ENCODE data around the gene CTDNEP1.
"Not testable (repeated sequence)": the region's sequence is repeated elsewhere in the genome, so short reads cannot be mapped to it uniquely, and the experiment has no call there.

Gene CTDNEP1

GRCh38 chr17:7250695-7251627 is 573 bp downstream of the CTDNEP1 start:
- CTCF ChIA-PET, result interaction anchor here (0.7 to 2.2 kb wide), 4 partner anchors 8 to 45 kb away, joined by 3 to 8 read pairs (median 4); partner anchors contain the start of gene GABARAP
- no peak for DNase-seq (ENCODE audit: extremely low spot score)
- POLR2A ChIA-PET, result interaction anchor here (2.5 kb wide), 1 partner anchor 9 kb away, joined by 11 read pairs; the partner anchor contains the start of gene GABARAP
- TF ChIP-seq CTCF (IDR thresholded peaks at IDR 0.05; ENCODE audit: control extremely low read depth, extremely low read depth, low read depth, missing control alignments), result no peak

DNA sequence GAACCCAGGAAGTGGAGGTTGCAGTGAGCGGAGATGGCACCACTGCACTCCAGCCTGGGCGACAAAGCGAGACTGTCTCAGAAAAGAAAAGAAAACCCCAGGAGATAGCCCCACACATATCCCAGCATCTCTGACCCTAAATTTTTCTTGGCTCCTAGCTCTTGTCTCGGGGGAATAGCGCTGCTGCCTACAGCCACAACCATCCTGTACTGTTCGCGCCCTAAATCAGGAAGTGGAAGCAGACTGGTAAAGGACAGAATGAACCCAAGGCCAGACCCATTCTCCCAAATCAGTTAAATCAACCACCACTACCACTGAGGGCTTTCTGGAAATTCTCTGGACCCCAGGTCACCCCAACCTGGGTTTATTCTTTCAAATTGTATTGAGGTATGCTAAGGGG is 1.7 kb downstream of the CTDNEP1 start:
- ChIA-PET CTCF (interaction anchor here (1.1 to 2.2 kb wide), 3 partner anchors 30 to 46 kb away, joined by 3 to 8 read pairs (median 3); partner anchors contain the start of gene SLC2A4), POLR2A (interaction anchor here (2.5 kb wide), 1 partner anchor 8 kb away, joined by 11 read pairs; the partner anchor contains the start of gene GABARAP)
- DNase-seq (ENCODE audit: extremely low spot score), result no peak
- TF ChIP-seq CTCF (IDR thresholded peaks at IDR 0.05; ENCODE audit: control extremely low read depth, extremely low read depth, low read depth, missing control alignments), result no peak

GRCh38 chr17:7249214-7249613 is 2.3 kb downstream of the CTDNEP1 start:
- DNase-seq (ENCODE audit: extremely low spot score), result no peak
- no peak for TF ChIP-seq CTCF (IDR thresholded peaks at IDR 0.05; ENCODE audit: control extremely low read depth, extremely low read depth, low read depth, missing control alignments)
- ChIA-PET POLR2A (no interaction called here), CTCF (interaction anchor here (1.1 to 1.4 kb wide), 2 partner anchors 31 to 32 kb away, joined by 3 read pairs; partner anchors contain the start of gene SLC2A4)

GRCh38 chr17:7248796-7249195 is 2.7 kb downstream of the CTDNEP1 start:
- CTCF ChIA-PET, result interaction anchor here (1.4 kb wide), 1 partner anchor 31 kb away, joined by 3 read pairs; no protein-coding TSS in a partner anchor
- POLR2A ChIA-PET, result no interaction called here
- no peak for TF ChIP-seq CTCF (IDR thresholded peaks at IDR 0.05; ENCODE audit: control extremely low read depth, extremely low read depth, low read depth, missing control alignments)
- DNase-seq (ENCODE audit: extremely low spot score), result no peak

GRCh38 chr17:7246779-7247178 is 4.8 kb downstream of the CTDNEP1 start:
- no peak for DNase-seq (ENCODE audit: extremely low spot score)
- ChIA-PET CTCF (interaction anchor here (1.5 to 2.5 kb wide), 2 partner anchors 26 to 50 kb away, joined by 3 to 9 read pairs; partner anchors contain the start of gene ACADVL), POLR2A (no interaction called here)
- TF ChIP-seq CTCF (IDR thresholded peaks at IDR 0.05; ENCODE audit: control extremely low read depth, extremely low read depth, low read depth, missing control alignments), result no peak

DNA sequence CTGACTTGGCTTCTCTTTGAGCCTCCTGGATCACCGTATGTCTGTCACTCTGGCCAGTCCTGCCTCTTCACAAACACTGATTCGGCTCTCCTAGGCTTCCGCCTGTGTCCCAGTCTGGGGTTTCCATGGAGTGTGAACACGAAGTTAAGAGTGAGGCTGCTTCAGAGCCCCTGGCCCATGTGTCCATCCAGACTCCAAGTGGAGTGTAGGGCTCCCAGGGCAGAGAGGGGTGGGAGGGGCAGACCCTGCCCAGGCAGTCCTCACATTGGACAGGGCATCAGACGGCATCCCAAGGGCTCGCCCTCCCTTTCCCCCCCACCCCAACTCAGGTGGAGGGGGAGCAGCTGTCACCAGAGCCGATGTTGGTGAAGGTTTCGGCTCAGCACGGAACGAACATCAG is 7.7 kb downstream of the CTDNEP1 start:
- CTCF ChIA-PET; POLR2A ChIA-PET; DNase-seq (ENCODE audit: extremely low spot score): not testable (repeated sequence)

GRCh38 chr17:7243453-7243729 is 8.1 kb downstream of the CTDNEP1 start:
- ChIA-PET CTCF (interaction anchor here (1.3 kb wide), 1 partner anchor 8 kb away, joined by 5 read pairs; the partner anchor contains the start of gene CTDNEP1), POLR2A (interaction anchor here (0.5 to 2.3 kb wide), 3 partner anchors 8 to 29 kb away, joined by 3 to 11 read pairs (median 5); partner anchors contain the start of genes CTDNEP1 and ELP5)
- no peak for DNase-seq (ENCODE audit: extremely low spot score)
- TF ChIP-seq CTCF (IDR thresholded peaks at IDR 0.05; ENCODE audit: control extremely low read depth, extremely low read depth, low read depth, missing control alignments), result no peak
